IgD-negative memory B cell (primary cell): Measurements from ENCODE around the gene SIDT2. TPM values are rescaled to one million over a fixed set of nuclear protein-coding genes. Genes with fewer than 3 reads are reported as not detected.

Source experiments
- H3K27ac Mint-ChIP-seq, 3 donors: one replicate each; pipeline ENCODE4 v1.8.0; 2020 to 2022; ENCODE audit warnings: mild to moderate bottlenecking in 3 of 3, mixed read lengths in 3 of 3, moderate library complexity in 1 of 3
- H3K27me3 Mint-ChIP-seq: one replicate; pipeline ENCODE4 v1.8.0; 2021; ENCODE audit warnings: mixed read lengths
- H3K36me3 Mint-ChIP-seq: one replicate; pipeline ENCODE4 v1.8.0; 2020; ENCODE audit warnings: mild to moderate bottlenecking, mixed read lengths
- H3K4me1 Mint-ChIP-seq, 3 donors: one replicate each; pipeline ENCODE4 v1.8.0; 2020 to 2022; ENCODE audit warnings: mixed read lengths in 3 of 3, mild to moderate bottlenecking in 1 of 3
- H3K4me3 Mint-ChIP-seq, 4 donors: one replicate each; pipeline ENCODE4 v1.8.0; 2020 to 2022; ENCODE audit warnings: mild to moderate bottlenecking in 4 of 4, mixed read lengths in 4 of 4, moderate library complexity in 3 of 4
- H3K9me3 Mint-ChIP-seq, 3 donors: one replicate each; pipeline ENCODE4 v1.8.0; 2020 to 2021; ENCODE audit warnings: mixed read lengths in 3 of 3, mild to moderate bottlenecking in 1 of 3
- polyA plus RNA-seq: library from polyadenylated mRNA; unstranded; fragments of 300-500 nt; fragmentation: Illumina TruSeq; gene quantifications from one replicate; pipeline ENCODE4 v1.2.3, GENCODE V29; 2021

The SIDT2 gene
- polyA plus RNA-seq, 1 donor from 2014 or later = 61.0 TPM

- Mint-ChIP-seq H3K4me1 (peaks cover 27 to 43% (median 35%) of the 10 kb centered on the region in 3 donors), H3K27me3 (no peaks in the 10 kb centered on the region), H3K9me3 (no peaks in the 10 kb centered on the region), H3K4me3 (peak overlapping the region; percentile 69 to 94 (median 80)), H3K36me3 (peaks cover 20% of the 10 kb centered on the region), H3K27ac (peak overlapping the region; percentile 99)
Measured at GRCh38 chr11:117189941-117190544, 11.5 kb downstream of the SIDT2 start.

GRCh38 chr11:117191680-117192400 is 13.3 kb downstream of the SIDT2 start:
- peaks cover 22% of the 10 kb centered on the region for H3K36me3 Mint-ChIP-seq
- H3K4me3 Mint-ChIP-seq = no peak overlapping the region
- H3K4me1 Mint-ChIP-seq = peaks cover 21 to 36% (median 25%) of the 10 kb centered on the region in 3 donors
- H3K27me3 Mint-ChIP-seq = no peaks in the 10 kb centered on the region
- no peaks in the 10 kb centered on the region for H3K9me3 Mint-ChIP-seq
- peak overlapping the region; percentile 71 to 81 (median 71) for H3K27ac Mint-ChIP-seq

GRCh38 chr11:117192401-117192875 is 13.9 kb downstream of the SIDT2 start:
- no peaks in the 10 kb centered on the region for H3K27me3 Mint-ChIP-seq
- H3K4me1 Mint-ChIP-seq = peaks cover 18 to 31% (median 20%) of the 10 kb centered on the region in 3 donors
- H3K36me3 Mint-ChIP-seq = peaks cover 17% of the 10 kb centered on the region
- no peak overlapping the region for H3K4me3 Mint-ChIP-seq
- peak overlapping the region; percentile 71 to 81 (median 71) for H3K27ac Mint-ChIP-seq
- H3K9me3 Mint-ChIP-seq = no peaks in the 10 kb centered on the region

- Mint-ChIP-seq H3K36me3 (peaks cover 16% of the 10 kb centered on the region), H3K9me3 (no peaks in the 10 kb centered on the region), H3K4me1 (peaks cover 23 to 27% (median 27%) of the 10 kb centered on the region in 3 donors), H3K4me3 (no peak overlapping the region), H3K27ac (peak overlapping the region; percentile 39 to 73 (median 71)), H3K27me3 (no peaks in the 10 kb centered on the region)
Measured at GRCh38 chr11:117193130-117194020, 14.8 kb downstream of the SIDT2 start.

GRCh38 chr11:117194267-117194666 is 15.7 kb downstream of the SIDT2 start:
- H3K27ac Mint-ChIP-seq = no peak overlapping the region
- peaks cover 13% of the 10 kb centered on the region for H3K36me3 Mint-ChIP-seq
- H3K4me1 Mint-ChIP-seq = peaks cover 19 to 21% (median 19%) of the 10 kb centered on the region in 3 donors
- no peak overlapping the region for H3K4me3 Mint-ChIP-seq
- no peaks in the 10 kb centered on the region for H3K27me3 Mint-ChIP-seq
- no peaks in the 10 kb centered on the region for H3K9me3 Mint-ChIP-seq

- Mint-ChIP-seq H3K36me3 (peaks cover 9% of the 10 kb centered on the region), H3K27me3 (no peaks in the 10 kb centered on the region), H3K9me3 (no peaks in the 10 kb centered on the region), H3K4me1 (peaks cover 10 to 15% (median 12%) of the 10 kb centered on the region in 3 donors), H3K27ac (peak overlapping the region; percentile 4 to 86 (median 73)), H3K4me3 (no peak overlapping the region)
Measured at GRCh38 chr11:117195258-117195657, 16.7 kb downstream of the SIDT2 start.

- no peaks in the 10 kb centered on the region for H3K27me3 Mint-ChIP-seq
- H3K27ac Mint-ChIP-seq = peak overlapping the region in 2 of 3 donors; percentile 73 to 86
- peaks cover 8 to 15% (median 13%) of the 10 kb centered on the region in 3 donors for H3K4me1 Mint-ChIP-seq
- peaks cover 9% of the 10 kb centered on the region for H3K36me3 Mint-ChIP-seq
- H3K9me3 Mint-ChIP-seq = no peaks in the 10 kb centered on the region
- H3K4me3 Mint-ChIP-seq = no peak overlapping the region
Measured at GRCh38 chr11:117195761-117196160, 17.2 kb downstream of the SIDT2 start.

- H3K4me3 Mint-ChIP-seq = no peak overlapping the region
- H3K9me3 Mint-ChIP-seq = no peaks in the 10 kb centered on the region
- H3K4me1 Mint-ChIP-seq = peaks cover 8 to 15% (median 13%) of the 10 kb centered on the region in 3 donors
- no peaks in the 10 kb centered on the region for H3K27me3 Mint-ChIP-seq
- peaks cover 9% of the 10 kb centered on the region for H3K36me3 Mint-ChIP-seq
- H3K27ac Mint-ChIP-seq = peak overlapping the region; percentile 39 to 86 (median 57)
Measured at GRCh38 chr11:117197006-117197405, 18.5 kb downstream of the SIDT2 start.

GRCh38 chr11:117197516-117198456 is 19.2 kb downstream of the SIDT2 start:
- no peaks in the 10 kb centered on the region for H3K27me3 Mint-ChIP-seq
- no peaks in the 10 kb centered on the region for H3K9me3 Mint-ChIP-seq
- peak overlapping the region; percentile 57 to 86 (median 82) for H3K27ac Mint-ChIP-seq
- peaks cover 8 to 15% (median 14%) of the 10 kb centered on the region in 3 donors for H3K4me1 Mint-ChIP-seq
- H3K4me3 Mint-ChIP-seq = no peak overlapping the region
- peaks cover 9% of the 10 kb centered on the region for H3K36me3 Mint-ChIP-seq

- H3K27ac Mint-ChIP-seq = peak overlapping the region in 1 of 3 donors; percentile 86
- H3K27me3 Mint-ChIP-seq = no peaks in the 10 kb centered on the region
- H3K36me3 Mint-ChIP-seq = peaks cover 6% of the 10 kb centered on the region
- no peaks in the 10 kb centered on the region for H3K9me3 Mint-ChIP-seq
- H3K4me1 Mint-ChIP-seq = peaks cover 8 to 15% (median 12%) of the 10 kb centered on the region in 3 donors
- H3K4me3 Mint-ChIP-seq = no peak overlapping the region
Measured at GRCh38 chr11:117198613-117199012, 20.1 kb downstream of the SIDT2 start.

- peaks cover 9 to 15% (median 12%) of the 10 kb centered on the region in 3 donors for H3K4me1 Mint-ChIP-seq
- peaks cover 5% of the 10 kb centered on the region for H3K36me3 Mint-ChIP-seq
- peak within 1 kb of the TSS in 2 of 3 donors; percentile 82 to 86 for H3K27ac Mint-ChIP-seq
- no peaks in the 10 kb centered on the region for H3K27me3 Mint-ChIP-seq
- no peak within 1 kb of the TSS for H3K4me3 Mint-ChIP-seq
- H3K9me3 Mint-ChIP-seq = no peaks in the 10 kb centered on the region
Measured at GRCh38 chr11:117199053-117199915, 20.7 kb downstream of the SIDT2 start, which contains the start of gene TAGLN. TSS of gene TAGLN (plus strand) at chr11:117199370. CDS start at chr11:117203014, 3,644 bp downstream.

- Mint-ChIP-seq H3K9me3 (no peaks in the 10 kb centered on the region), H3K4me1 (peaks cover 7 to 15% (median 12%) of the 10 kb centered on the region in 3 donors), H3K36me3 (peaks cover 3% of the 10 kb centered on the region), H3K4me3 (no peak overlapping the region), H3K27me3 (no peaks in the 10 kb centered on the region), H3K27ac (peak overlapping the region in 1 of 3 donors; percentile 25)
Measured at GRCh38 chr11:117199916-117200812, 21.6 kb downstream of the SIDT2 start.
